Stimulated activated CD8-positive, alpha-beta memory T cell treated with anti-CD3 and anti-CD28 coated beads, Interleukin-4, amount 100 ng/mL, for 1 hour (primary cell): ENCODE data around the gene COL11A2.
"Not testable (repeated sequence)": the region's sequence is repeated elsewhere in the genome, so short reads cannot be mapped to it uniquely, and the experiment has no call there.

Experiments
- DNase-seq, 2 donors: peaks; one replicate each; pipeline ENCODE4 v3.0.0-alpha.2; 2020; ENCODE audit warnings: low read depth in 2 of 2, low spot score in 1 of 2

The COL11A2 gene

DNA sequence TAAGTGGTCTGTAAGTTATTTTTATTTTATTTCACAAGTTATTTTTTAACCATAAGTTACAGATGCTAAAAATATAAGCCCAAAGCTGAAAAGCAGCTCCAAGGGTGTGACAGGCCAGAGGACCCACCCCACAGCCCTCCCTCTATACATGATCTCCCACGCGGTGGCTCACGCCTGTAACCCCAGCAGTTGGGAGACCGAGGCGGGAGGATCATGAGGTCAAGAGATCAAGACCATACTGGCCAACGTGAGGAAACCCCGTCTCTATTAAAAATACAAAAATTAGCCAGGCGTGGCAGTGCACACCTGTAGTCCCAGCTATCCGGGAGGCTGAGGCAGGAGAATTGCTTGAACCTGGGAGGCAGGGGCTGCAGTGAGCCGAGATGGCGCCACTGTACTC, 32.2 kb downstream of the COL11A2 start:
- DNase-seq, result no peak

DNA sequence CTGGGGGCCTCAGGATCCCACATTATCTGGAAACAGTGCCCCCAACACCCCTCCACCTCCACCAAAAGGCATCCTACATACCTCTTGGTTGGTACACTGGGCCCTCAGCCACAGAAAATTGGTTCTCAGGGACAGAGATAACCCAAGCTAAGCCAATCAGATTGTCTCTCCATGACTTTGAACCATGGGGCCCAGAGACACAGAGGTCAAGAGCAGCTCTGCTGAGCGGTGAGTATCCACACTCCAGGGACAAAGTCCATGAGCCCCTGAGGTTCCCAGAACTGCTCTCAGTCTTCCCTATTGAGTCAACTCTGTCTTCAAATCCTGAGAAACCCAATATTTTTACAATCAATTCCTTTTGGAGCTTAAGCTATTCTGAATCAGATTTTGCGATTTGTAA, 35.3 kb downstream of the COL11A2 start:
- DNase-seq, result no peak

DNA sequence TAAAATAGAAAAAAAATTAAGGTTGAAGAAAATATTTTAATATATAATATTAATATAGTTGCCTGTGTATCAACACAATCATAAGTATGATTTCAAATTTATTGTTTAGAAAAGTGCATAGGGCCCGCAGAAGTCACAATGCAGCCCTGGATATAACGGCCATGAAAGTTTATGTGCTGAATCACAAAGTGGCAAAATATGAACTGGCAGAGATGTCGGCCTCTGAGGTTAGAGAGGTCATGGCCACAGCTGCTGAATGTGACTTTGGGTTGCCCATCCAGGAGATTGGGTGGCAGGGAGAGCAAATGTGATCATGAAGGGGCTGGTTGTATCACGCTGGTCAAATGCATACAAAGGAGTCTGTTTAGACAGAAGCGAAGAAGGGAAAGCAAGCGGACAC, 35.7 kb downstream of the COL11A2 start:
- no peak for DNase-seq

DNA sequence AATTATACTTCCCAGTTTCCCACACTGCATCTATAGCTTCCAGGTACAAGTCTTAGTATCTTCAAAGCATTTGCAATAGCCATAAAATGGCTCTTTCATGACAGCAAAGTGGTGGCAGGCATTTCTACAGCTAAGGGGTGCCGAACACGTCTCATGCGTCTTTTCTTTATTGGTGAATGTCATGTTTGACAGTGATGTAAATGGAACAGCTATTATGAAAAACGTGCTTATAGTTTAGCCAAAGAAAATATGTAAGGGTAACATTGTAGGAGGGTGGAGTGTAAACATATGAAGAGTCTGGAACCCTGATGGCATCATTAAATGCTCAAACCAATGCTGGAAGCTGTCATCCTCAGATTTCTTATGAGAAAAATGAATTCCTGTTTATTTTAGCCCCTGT, 37.9 kb downstream of the COL11A2 start:
- no peak for DNase-seq

GRCh38 chr6:33151050-33151449, 41.2 kb downstream of the COL11A2 start:
- DNase-seq, result no peak

- DNase-seq, result not testable (repeated sequence)
Observed at GRCh38 chr6:33150560-33150959, 41.7 kb downstream of the COL11A2 start.

DNA sequence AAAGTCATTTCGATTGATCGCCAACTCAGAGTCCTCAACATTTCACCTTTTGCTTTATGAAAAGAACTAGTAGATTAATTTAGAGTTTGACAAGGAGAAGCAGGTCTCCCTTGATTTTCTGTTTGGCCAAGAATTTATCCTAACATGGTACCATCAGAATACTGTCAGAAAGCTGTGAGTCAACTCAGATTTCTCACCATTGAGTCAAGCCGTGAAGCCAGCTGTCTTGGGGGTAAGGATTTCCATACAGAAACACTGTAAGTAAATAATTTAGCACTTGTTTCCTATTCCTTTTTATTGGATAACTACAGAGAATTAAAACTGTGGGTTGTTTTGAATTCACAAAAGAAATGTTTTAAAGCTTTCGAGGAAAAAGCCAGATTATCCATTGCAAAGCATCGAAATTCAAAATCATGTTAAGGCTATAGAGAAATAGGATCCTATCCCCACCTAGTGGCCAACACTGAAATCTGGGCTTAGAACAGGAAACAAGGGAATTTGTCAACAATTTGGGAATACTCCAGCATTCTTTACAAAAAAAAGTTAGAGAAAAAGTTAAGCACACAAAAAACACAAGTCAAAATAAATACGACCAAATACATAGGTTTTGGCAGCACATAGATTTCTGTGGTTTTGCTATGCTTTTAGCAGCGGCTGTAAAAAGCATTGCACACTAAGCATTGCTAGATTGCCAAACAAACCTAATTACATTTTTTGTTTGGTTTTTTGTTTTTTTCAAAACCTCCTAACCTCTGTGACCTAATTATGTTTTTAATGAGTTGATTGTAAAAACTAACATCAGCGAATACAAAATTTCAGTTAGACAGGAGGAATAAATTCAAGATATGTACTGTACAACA, 44.2 kb downstream of the COL11A2 start:
- DNase-seq, result no peak

DNA sequence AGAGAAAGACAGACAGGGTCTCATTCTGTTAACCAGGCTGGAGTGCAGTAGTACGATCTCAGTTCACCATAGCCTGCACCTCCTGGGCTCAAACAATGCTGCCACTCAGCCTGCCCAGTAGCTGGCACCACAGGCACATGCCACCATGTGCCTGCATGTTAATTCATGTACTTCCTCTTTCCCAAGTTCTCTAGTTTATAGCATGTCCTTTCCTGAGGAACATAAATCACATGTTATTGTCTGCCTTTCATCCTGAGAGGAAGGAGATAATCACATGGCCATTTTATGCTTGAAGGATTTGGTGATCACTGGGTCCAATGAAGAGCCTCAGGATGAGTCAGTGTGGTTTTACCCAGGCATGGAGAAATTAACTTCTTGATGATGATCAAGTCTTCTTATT, 47.9 kb downstream of the COL11A2 start:
- no peak for DNase-seq

DNA sequence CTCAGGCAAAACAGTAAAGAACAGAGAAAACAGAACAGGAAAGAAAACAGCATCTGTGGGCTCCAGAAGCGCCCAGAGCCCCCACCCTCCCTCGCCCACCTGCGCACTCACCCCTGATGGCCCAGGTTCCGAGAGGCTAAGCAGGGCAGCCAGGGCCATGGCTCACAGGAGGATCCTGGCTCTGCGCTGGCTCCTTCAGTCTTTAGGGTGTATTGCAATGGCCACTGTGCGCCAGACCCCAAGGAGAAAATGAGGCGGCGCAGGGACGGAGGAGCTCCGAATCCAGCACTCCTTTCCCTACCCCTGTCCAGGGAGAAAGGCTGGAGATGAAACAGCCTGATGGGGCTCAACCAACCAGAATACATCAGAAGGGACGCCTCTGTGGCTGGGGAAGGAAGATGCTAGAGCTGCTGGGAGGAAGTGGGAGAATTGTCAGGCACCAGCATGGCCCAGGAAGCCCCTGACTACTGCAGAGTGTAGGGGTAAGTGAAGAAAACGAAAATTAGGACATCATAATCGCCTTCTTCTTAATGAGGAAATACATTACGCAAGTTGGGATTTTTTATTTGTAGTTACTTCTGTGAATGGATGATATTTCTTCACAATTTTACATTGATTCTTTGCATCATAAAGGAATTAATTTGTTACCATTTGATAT, 49.0 kb downstream of the COL11A2 start:
- no peak for DNase-seq

DNA sequence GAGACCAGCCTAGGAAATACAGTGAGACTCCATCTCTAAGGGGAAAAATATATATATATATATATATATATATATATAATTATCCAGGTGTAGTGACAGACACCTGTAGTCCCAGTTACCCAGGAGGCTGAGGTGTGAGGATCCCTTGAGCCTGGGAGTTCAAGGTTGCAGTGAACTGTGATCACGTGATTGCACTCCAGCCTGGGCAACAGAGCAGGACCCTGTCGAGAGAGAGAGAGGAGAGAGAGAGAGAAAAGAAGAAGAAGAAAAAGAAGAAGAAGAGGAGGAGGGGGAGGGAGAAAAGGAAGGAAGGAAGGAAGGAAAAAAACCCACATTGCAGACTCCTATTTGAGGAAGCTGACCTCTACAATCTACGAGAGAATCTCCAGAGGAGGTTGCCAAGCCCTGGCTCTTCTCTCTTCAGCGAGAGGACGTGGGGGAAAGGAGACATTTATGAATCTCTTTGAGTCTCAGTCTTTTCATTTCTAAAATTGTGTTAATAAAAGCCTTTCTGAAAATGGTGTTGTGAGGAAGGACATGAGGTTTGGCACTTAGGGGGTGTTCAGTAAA, 49.7 kb downstream of the COL11A2 start:
- DNase-seq, result no peak

GRCh38 chr6:33140556-33140955, 51.7 kb downstream of the COL11A2 start:
- no peak for DNase-seq

- no peak for DNase-seq
Observed at GRCh38 chr6:33139596-33140206, 52.6 kb downstream of the COL11A2 start.

- no peak for DNase-seq
Observed at GRCh38 chr6:33136310-33136900, 55.9 kb downstream of the COL11A2 start.

GRCh38 chr6:33132081-33132524, 60.2 kb downstream of the COL11A2 start:
- DNase-seq, result no peak

DNA sequence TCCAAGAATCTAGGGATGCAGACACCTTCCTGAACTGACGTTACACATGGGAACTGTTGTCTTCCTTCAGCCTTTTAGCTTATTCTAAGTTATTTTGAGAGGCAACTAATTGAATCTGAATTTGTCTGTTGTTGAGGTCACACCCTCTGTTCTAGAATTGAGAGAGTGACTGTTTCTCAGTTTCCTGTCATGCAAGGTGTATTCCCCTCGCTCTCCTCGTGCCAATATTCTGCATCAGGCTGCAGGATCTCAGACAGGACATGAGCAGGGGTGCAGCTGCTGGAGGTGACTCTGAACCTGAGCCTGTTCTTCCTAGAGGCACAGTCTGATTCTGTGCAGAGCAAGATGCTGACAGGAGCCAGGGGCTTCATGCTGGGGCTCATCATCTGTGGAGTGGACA, 63.9 kb downstream of the COL11A2 start:
- no peak for DNase-seq

DNA sequence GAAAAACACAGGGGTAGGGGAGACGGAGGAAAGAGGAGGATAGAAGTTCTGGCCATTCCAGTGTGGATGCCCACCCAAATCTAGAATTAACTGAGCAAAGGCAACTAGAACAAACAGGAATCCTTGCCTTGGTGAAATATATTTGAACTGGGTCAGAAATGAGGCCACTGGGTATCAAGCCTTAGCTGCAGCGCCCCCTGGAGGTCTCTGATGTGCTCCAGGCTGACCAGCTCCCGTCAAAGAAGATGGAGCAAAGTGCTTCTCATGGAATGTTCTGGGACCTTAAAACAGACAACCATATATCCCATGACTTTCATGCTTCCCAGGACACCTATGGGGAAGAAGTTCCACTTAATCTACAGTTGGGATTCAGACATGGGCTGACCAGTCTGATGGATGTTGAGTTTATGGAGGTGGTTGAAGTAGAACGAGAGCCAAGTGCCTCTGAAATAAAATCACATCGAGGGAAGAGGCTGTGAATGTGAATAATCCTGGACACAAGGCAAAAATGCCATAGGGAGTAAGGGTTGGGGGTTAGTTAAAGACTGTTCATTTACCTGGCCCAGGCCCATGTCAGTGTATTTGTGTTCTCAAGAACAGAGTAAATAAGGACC, 66.1 kb downstream of the COL11A2 start:
- DNase-seq, result peak; percentile 42 to 45

GRCh38 chr6:33124947-33125346, 67.3 kb downstream of the COL11A2 start:
- DNase-seq, result no peak

GRCh38 chr6:33124525-33124901, 67.8 kb downstream of the COL11A2 start:
- DNase-seq, result no peak

DNA sequence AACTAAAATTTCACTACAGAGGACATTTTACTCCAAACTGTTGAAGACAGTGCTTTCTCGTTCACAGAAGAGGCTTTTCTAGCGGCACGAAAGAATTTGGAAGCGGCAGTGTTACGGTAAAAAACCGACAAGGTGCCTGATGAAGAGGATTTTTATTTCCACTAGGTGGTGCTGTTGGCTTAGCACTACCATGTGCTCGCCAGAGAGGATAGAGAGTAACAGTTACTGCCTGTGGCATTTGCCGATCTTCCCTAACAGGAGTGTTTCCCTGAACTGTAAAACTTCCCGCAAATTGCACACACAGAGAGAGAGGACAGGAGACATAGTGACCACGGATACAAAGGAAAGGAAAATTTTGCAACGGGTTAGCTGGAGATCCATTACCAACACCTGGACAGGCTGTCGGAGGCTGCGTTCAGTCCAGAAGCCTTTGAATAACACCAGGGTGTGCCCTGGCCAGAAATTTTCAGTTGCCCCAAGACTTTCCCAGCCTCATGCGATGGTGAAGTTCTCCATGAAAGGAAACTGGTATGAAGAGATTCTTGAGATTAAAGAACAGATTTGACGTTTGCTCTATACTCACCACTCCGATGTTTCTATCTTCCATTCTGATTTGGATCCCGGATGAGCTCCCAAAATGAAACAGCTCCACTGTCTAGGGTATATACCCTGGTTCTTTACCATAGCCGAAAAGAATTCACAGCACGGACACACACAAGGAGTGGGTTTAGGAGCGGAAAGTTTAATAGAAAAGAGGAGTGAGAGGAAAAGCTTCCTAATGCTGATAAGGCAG, 68.3 kb downstream of the COL11A2 start:
- no peak for DNase-seq

DNA sequence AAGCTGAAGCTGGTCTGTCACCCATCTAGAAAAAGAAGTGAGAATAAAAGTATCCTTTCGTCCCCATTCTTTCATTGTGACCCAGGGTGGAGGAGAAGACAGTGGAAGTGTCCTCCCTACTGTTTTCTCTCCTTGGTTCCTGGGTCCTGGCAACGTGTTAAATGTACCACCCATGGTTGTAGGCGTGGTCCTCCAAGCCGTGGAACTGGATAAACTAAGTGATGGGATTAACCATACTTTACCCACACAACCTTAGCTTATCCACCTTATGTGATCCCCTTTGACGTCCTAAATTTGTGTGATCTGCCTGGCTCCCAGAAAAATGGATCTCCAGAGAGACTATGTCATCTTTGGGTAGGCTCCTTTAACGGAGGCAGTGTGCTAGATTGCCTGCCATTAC, 69.1 kb downstream of the COL11A2 start:
- DNase-seq, result no peak
